Measurements from ENCODE around the gene ERLIN1.

The ERLIN1 gene

GRCh38 chr10:100185364-100186252, at the start of gene ERLIN1:
ERLIN1 (minus strand) TSS chr10:100186029; CDS start chr10:100185626, 403 bp downstream.
- peak; percentile 79 for DNase-seq

GRCh38 chr10:100232101-100232500, 46.3 kb upstream of the ERLIN1 start:
- DNase-seq = no peak

GRCh38 chr10:100229819-100230422, 44.1 kb upstream of the ERLIN1 start:
- no peak for DNase-seq

GRCh38 chr10:100223879-100224278, 38.0 kb upstream of the ERLIN1 start:
- DNase-seq = no peak

GRCh38 chr10:100222529-100222928, 36.7 kb upstream of the ERLIN1 start:
- no peak for DNase-seq

- no peak for DNase-seq
Observed at GRCh38 chr10:100216006-100216405, 30.2 kb upstream of the ERLIN1 start.

- DNase-seq = no peak
Observed at GRCh38 chr10:100209303-100209702, 23.5 kb upstream of the ERLIN1 start.

GRCh38 chr10:100208276-100208675, 22.4 kb upstream of the ERLIN1 start:
- DNase-seq = no peak

GRCh38 chr10:100204370-100204769, 18.5 kb upstream of the ERLIN1 start:
- DNase-seq = no peak

- DNase-seq = no peak
Observed at GRCh38 chr10:100201549-100201948, 15.7 kb upstream of the ERLIN1 start.

- DNase-seq = no peak
Observed at GRCh38 chr10:100194711-100195110, 8.9 kb upstream of the ERLIN1 start.

- no peak for DNase-seq
Observed at GRCh38 chr10:100192350-100192749, 6.5 kb upstream of the ERLIN1 start.

- no peak for DNase-seq
Observed at GRCh38 chr10:100186253-100187212, 704 bp upstream of the ERLIN1 start.

GRCh38 chr10:100184840-100185239, 989 bp downstream of the ERLIN1 start:
- no peak for DNase-seq

GRCh38 chr10:100184426-100184825, 1.4 kb downstream of the ERLIN1 start:
- DNase-seq = no peak

GRCh38 chr10:100183481-100183880, 2.3 kb downstream of the ERLIN1 start:
- no peak for DNase-seq

- DNase-seq = no peak
Observed at GRCh38 chr10:100182908-100183307, 2.9 kb downstream of the ERLIN1 start.

GRCh38 chr10:100182281-100182680, 3.5 kb downstream of the ERLIN1 start:
- no peak for DNase-seq

GRCh38 chr10:100175875-100176274, 10.0 kb downstream of the ERLIN1 start:
- DNase-seq = no peak

GRCh38 chr10:100174699-100175677, 10.8 kb downstream of the ERLIN1 start:
- no peak for DNase-seq

- no peak for DNase-seq
Observed at GRCh38 chr10:100173035-100173434, 12.8 kb downstream of the ERLIN1 start.

- DNase-seq = no peak
Observed at GRCh38 chr10:100172349-100172748, 13.5 kb downstream of the ERLIN1 start.

Measured in cortex of kidney (tissue), 1 donor.